D721Med (cell line): ENCODE data around the gene DNAH2.

ENCODE experiments used
- DNase-seq: peaks from one replicate; pipeline ENCODE4 v3.0.0; 2011; ENCODE audit warnings: low spot score; ENCODE audit not compliant: insufficient read length
- FAIRE-seq: peaks from 2 replicates; lab custom pipeline; 2011; peaks lifted over from hg19 to GRCh38; lab: Jason Lieb, UNC
- CTCF ChIP-seq: IDR thresholded peaks from 2 replicates; pipeline ENCODE4 v1.5.1; 2012; ENCODE audit warnings: mild to moderate bottlenecking, control low read depth; ENCODE audit not compliant: insufficient read depth; ENCODE audit errors: missing control alignments

The DNAH2 gene

GRCh38 chr17:7755095-7755890, 37.7 kb downstream of the DNAH2 start:
- FAIRE-seq = no peak
- DNase-seq = no peak
- TF ChIP-seq CTCF = no peak

GRCh38 chr17:7756968-7757367, 39.4 kb downstream of the DNAH2 start:
- FAIRE-seq (no peak), DNase-seq (no peak)
- TF ChIP-seq CTCF = no peak

GRCh38 chr17:7763919-7764318, 46.4 kb downstream of the DNAH2 start:
- no peak for TF ChIP-seq CTCF
- DNase-seq (no peak), FAIRE-seq (no peak)

GRCh38 chr17:7767004-7767403, 49.5 kb downstream of the DNAH2 start:
- FAIRE-seq = no peak
- TF ChIP-seq CTCF = no peak
- no peak for DNase-seq

GRCh38 chr17:7767405-7768021, 50.0 kb downstream of the DNAH2 start:
- no peak for DNase-seq
- FAIRE-seq = no peak
- TF ChIP-seq CTCF = no peak

- no peak for TF ChIP-seq CTCF
- DNase-seq (no peak), FAIRE-seq (no peak)
Measured at GRCh38 chr17:7769854-7770253, 52.3 kb downstream of the DNAH2 start.

GRCh38 chr17:7774055-7774521, 56.5 kb downstream of the DNAH2 start:
- DNase-seq (no peak), FAIRE-seq (no peak)
- TF ChIP-seq CTCF = no peak
